Heart left ventricle (tissue), 11 donors: ENCODE data around the gene RBM33. TPM values are rescaled to one million over a fixed set of nuclear protein-coding genes. Genes with fewer than 3 reads are reported as not detected.

Experiments
- polyA plus RNA-seq, 2 donors: library from polyadenylated mRNA; stranded (reverse); fragments of 200-250 nt; gene quantifications; one replicate each; pipeline ENCODE4 v1.2.3, GENCODE V29; 2013
- total RNA-seq, 9 donors: library from RNA; depleted of rRNA in 2 of 9; stranded (reverse); fragments of >200 nt in 2 of 9; fragmentation: NEBNext Ultra II Directional in 3 of 9; extraction: Animal tissue kit (Norgen Biotek cat#: 25700) in 3 of 9; gene quantifications; one replicate each; pipeline versions ENCODE4 v1.1.0 to v1.2.4, GENCODE V29; 2016 to 2023
- donor health status: ischemic (EF 13 %, LVEDD 7.1; RV severe dilation, severe dysfunction).
- donor health status: healthy with polysubstance abuse.
- donor health status: DM: no; HTN: yes; CAD: no.
- donor health status: DM: no; HTN: no; CAD: no.
- donor health status: ischemic (EF 25% LVEDD 5.7; RV mildly dilated, moderate dysfunction).
- donor health status: healthy.
- donor health status: DM: yes; HTN: yes; CAD: no.
- donor health status: PGD.
- donor health status: nonischemic (EF 23%, LVEDD 6.1; RV moderate dilation, normal function).

RBM33 gene
- total and polyA plus RNA-seq, 11 donors: 13.1 to 40.8 (median 30.2) TPM

Other genes with a start within 250 kb of the RBM33 start
- under 1 TPM in 1 of 9 donors, not detected in 8; 0.06 TPM for gene EN2, start 186.5 kb upstream of the RBM33 start, total RNA-seq
- under 1 TPM in 1 of 2 donors, not detected in 1; 0.08 TPM for gene EN2, start 186.5 kb upstream of the RBM33 start, polyA plus RNA-seq
- gene CNPY1, start 98.1 kb upstream of the RBM33 start, total RNA-seq: not detected
- gene CNPY1, start 98.1 kb upstream of the RBM33 start, polyA plus RNA-seq: not detected
- gene SHH, start 167.8 kb downstream of the RBM33 start, total RNA-seq: not detected
- not detected for gene SHH, start 167.8 kb downstream of the RBM33 start, polyA plus RNA-seq